IMR-90 (cell line): ENCODE measurements around the gene TPD52L2. TPM values are rescaled to one million over a fixed set of nuclear protein-coding genes. Genes with fewer than 3 reads are reported as not detected.

ENCODE experiments used
- ATAC-seq: fragments of 200-7000 bp; cut with Tn5 transposase; 2 replicates; pipeline ENCODE4 v1.9.1; 2020; ENCODE audit warnings: low read depth, mild to moderate bottlenecking, moderate library complexity
- BruUV-seq: library from RNA; stranded (reverse); fragments of 400-500 nt; replicated peaks from 2 replicates; lab custom pipeline; 2021; lab: Mats Ljungman, UMichigan
- CTCF ChIA-PET: fragments of 300-600 bp; formaldehyde crosslinking; extraction: SDS; loops from one replicate; lab custom pipeline; 2021; ENCODE audit warnings: antibody characterized with exemption; lab: Yijun Ruan, JAX
- POLR2A ChIA-PET: fragments of 300-600 bp; sonication (Branson Sonifier 250); formaldehyde crosslinking; loops from one replicate; lab custom pipeline; 2022; ENCODE audit warnings: antibody characterized with exemption; ENCODE audit not compliant: unreplicated experiment; lab: Charles Lee
- DNase-seq: peaks from one replicate; pipeline ENCODE4 v3.0.0; 2013
- H2AFZ ChIP-seq: replicated peaks from 2 replicates; pipeline ENCODE3; 2013; ENCODE audit warnings: low read length, mild to moderate bottlenecking; ENCODE audit not compliant: poor library complexity
- H2AK5ac ChIP-seq: 2 replicates; pipeline ENCODE4 v1.6.1; 2013; ENCODE audit warnings: low read depth, low read length, inconsistent platforms
- H2AK9ac ChIP-seq: replicated peaks from 2 replicates; pipeline ENCODE3; 2013; ENCODE audit warnings: mild to moderate bottlenecking, low read depth, low read length, moderate library complexity; ENCODE audit not compliant: poor library complexity
- H2BK120ac ChIP-seq: 2 replicates; pipeline ENCODE4 v1.6.1; 2013; ENCODE audit warnings: low read depth, low read length, inconsistent platforms
- H2BK15ac ChIP-seq: 3 replicates; pipeline ENCODE4 v1.6.1; 2013; ENCODE audit warnings: low read depth, low read length, inconsistent platforms
- H2BK20ac ChIP-seq: 2 replicates; pipeline ENCODE4 v1.6.1; 2013; ENCODE audit warnings: low read depth, mild to moderate bottlenecking, inconsistent platforms, low read length, moderate library complexity
- H2BK5ac ChIP-seq: 2 replicates; pipeline ENCODE4 v1.6.1; 2013; ENCODE audit warnings: mild to moderate bottlenecking, low read depth, low read length, inconsistent platforms; ENCODE audit not compliant: poor library complexity, severe bottlenecking
- H3K14ac ChIP-seq: replicated peaks from 2 replicates; pipeline ENCODE4 v1.6.1; 2013; ENCODE audit warnings: low read depth, low read length, inconsistent platforms
- H3K18ac ChIP-seq: 2 replicates; pipeline ENCODE4 v1.6.1; 2013; ENCODE audit warnings: low read depth, low read length, control low read depth
- H3K23ac ChIP-seq: 2 replicates; pipeline ENCODE4 v1.6.1; 2013; ENCODE audit warnings: low read depth, low read length, inconsistent platforms
- H3K27ac ChIP-seq: 2 replicates; pipeline ENCODE4 v1.5.1; 2013; ENCODE audit warnings: mild to moderate bottlenecking, control low read depth, low read length; ENCODE audit not compliant: insufficient read depth
- H3K27me3 ChIP-seq: 2 replicates; pipeline ENCODE4 v1.6.1; 2013; ENCODE audit warnings: low read length; ENCODE audit not compliant: control insufficient read depth, insufficient read depth
- H3K36me3 ChIP-seq: 2 replicates; pipeline ENCODE4 v1.6.1; 2013; ENCODE audit warnings: low read length, mixed read lengths; ENCODE audit not compliant: control insufficient read depth, insufficient read depth
- H3K4ac ChIP-seq: 2 replicates; pipeline ENCODE4 v1.6.1; 2013; ENCODE audit warnings: low read depth, low read length, inconsistent platforms
- H3K4me1 ChIP-seq: 2 replicates; pipeline ENCODE4 v1.6.1; 2013; ENCODE audit warnings: low read length, mixed read lengths; ENCODE audit not compliant: control insufficient read depth, insufficient read depth
- H3K4me2 ChIP-seq: 2 replicates; pipeline ENCODE4 v1.6.1; 2013; ENCODE audit warnings: low read depth, mild to moderate bottlenecking, control low read depth, low read length, moderate library complexity
- H3K4me3 ChIP-seq: 2 replicates; pipeline ENCODE4 v1.5.1; 2013; ENCODE audit warnings: low read depth, mild to moderate bottlenecking, control low read depth, low read length, moderate library complexity; ENCODE audit not compliant: insufficient read depth
- H3K56ac ChIP-seq: 2 replicates; pipeline ENCODE4 v1.6.1; 2013; ENCODE audit warnings: low read length, inconsistent platforms; ENCODE audit not compliant: insufficient read depth; ENCODE audit errors: extremely low read depth
- H3K79me1 ChIP-seq, 2 experiments: 2 replicates each; pipeline ENCODE4 v1.6.1; 2013; ENCODE audit warnings: low read length in 2 of 2, inconsistent platforms in 1 of 2, low read depth in 1 of 2
- H3K9ac ChIP-seq: 2 replicates; pipeline ENCODE4 v1.6.1; 2013; ENCODE audit warnings: low read depth, low read length, control low read depth
- H3K9me1 ChIP-seq: 2 replicates; pipeline ENCODE4 v1.6.1; 2013; ENCODE audit warnings: low read length, inconsistent platforms; ENCODE audit not compliant: insufficient read depth
- H3K9me3 ChIP-seq: 2 replicates; pipeline ENCODE4 v1.6.1; 2013; ENCODE audit warnings: low read length; ENCODE audit not compliant: control insufficient read depth, insufficient read depth
- H4K20me1 ChIP-seq: 2 replicates; pipeline ENCODE4 v1.6.1; 2013; ENCODE audit warnings: low read length, inconsistent platforms; ENCODE audit not compliant: insufficient read depth
- H4K5ac ChIP-seq: 2 replicates; pipeline ENCODE4 v1.6.1; 2013; ENCODE audit warnings: mild to moderate bottlenecking, low read depth, low read length, control low read depth
- H4K8ac ChIP-seq, 2 experiments: 2 replicates each; pipeline ENCODE4 v1.6.1; 2013; ENCODE audit warnings: low read depth in 2 of 2, low read length in 2 of 2, control low read depth in 1 of 2, inconsistent platforms in 1 of 2
- H4K91ac ChIP-seq: 2 replicates; pipeline ENCODE4 v1.6.1; 2013; ENCODE audit warnings: low read depth, low read length, inconsistent platforms; ENCODE audit not compliant: insufficient read depth
- BHLHE40 ChIP-seq: fragments of 150-350 bp; IDR thresholded peaks from 2 replicates; pipeline ENCODE4 v1.6.1; 2016; ENCODE audit warnings: mild to moderate bottlenecking, low read depth, low read length
- CEBPB ChIP-seq: IDR thresholded peaks from 2 replicates; pipeline ENCODE4 v1.6.1; 2012; ENCODE audit warnings: low read depth, low read length, improper control_type of control experiment
- CHD1 ChIP-seq: IDR thresholded peaks from 2 replicates; pipeline ENCODE4 v1.6.1; 2012; ENCODE audit warnings: low read depth, low read length, improper control_type of control experiment
- CTCF ChIP-seq: conservative IDR thresholded peaks from 2 replicates; pipeline ENCODE4 v1.5.1; 2012; ENCODE audit warnings: mild to moderate bottlenecking, low read depth, low read length, improper control_type of control experiment
- ELK1 ChIP-seq: fragments of 150-350 bp; IDR thresholded peaks from 2 replicates; pipeline ENCODE4 v1.6.1; 2016; ENCODE audit warnings: low read depth, mild to moderate bottlenecking, low read length, moderate library complexity, borderline replicate concordance
- FOS ChIP-seq: fragments of 150-350 bp; IDR thresholded peaks from 2 replicates; pipeline ENCODE4 v1.6.1; 2016; ENCODE audit warnings: low read depth, low read length
- MAFK ChIP-seq: IDR thresholded peaks from 2 replicates; pipeline ENCODE4 v1.6.1; 2012; ENCODE audit warnings: low read depth, low read length, improper control_type of control experiment
- NFE2L2 ChIP-seq: fragments of 150-350 bp; IDR thresholded peaks from 2 replicates; pipeline ENCODE4 v1.6.1; 2016; ENCODE audit warnings: low read depth, mild to moderate bottlenecking, low read length
- POLR2A ChIP-seq: IDR thresholded peaks from 2 replicates; pipeline ENCODE4 v1.6.1; 2012; ENCODE audit warnings: mild to moderate bottlenecking, low read depth, low read length
- RFX5 ChIP-seq: IDR thresholded peaks from 2 replicates; pipeline ENCODE4 v1.8.0; 2012; ENCODE audit warnings: low read depth, mild to moderate bottlenecking, low read length, moderate library complexity
- SMC3 ChIP-seq: fragments of 150-350 bp; IDR thresholded peaks from 2 replicates; pipeline ENCODE4 v1.6.1; 2016; ENCODE audit warnings: low read depth, mild to moderate bottlenecking, antibody characterized with exemption, low read length, moderate library complexity
- WGBS, 2 experiments: methylation state at CpG; one replicate each; pipeline versions ENCODE4 v1.1.5 to v1.1.7; 2013; ENCODE audit warnings: missing lambda C conversion rate in 2 of 2; ENCODE audit not compliant: insufficient read length in 1 of 2; ENCODE audit errors: extremely low coverage in 2 of 2; 5-methylcytosine and 5-hydroxymethylcytosine counted together
- dilution Hi-C: fragments of 300-500 bp; cut with HindIII; formaldehyde crosslinking; loops from one replicate; pipeline ENCODE4 v1.14.3; 2018; ENCODE audit warnings: low sequenced_read_pairs; ENCODE audit not compliant: unreplicated experiment
- in situ Hi-C: fragments of 300-500 bp; cut with MboI; formaldehyde crosslinking; loops from 3 replicates; pipeline ENCODE4 v1.14.3; 2019; ENCODE audit warnings: low sequenced_read_pairs, inconsistent platforms, mixed read lengths
- intact Hi-C: fragments of 100-400 bp; cut with micrococcal nuclease; formaldehyde crosslinking; loops from 2 replicates; pipeline ENCODE4 v1.10.0; 2022
- polyA plus RNA-seq, 3 experiments: library from polyadenylated mRNA; depleted of rRNA; stranded (reverse); fragments of >200 nt; gene quantifications; 2 replicates each; pipeline ENCODE4 v1.2.3, GENCODE V29; 2012; ENCODE audit warnings: low replicate concordance in 1 of 3
- total RNA-seq: library from RNA; depleted of rRNA; stranded (reverse); fragments of >200 nt; gene quantifications from 2 replicates; pipeline ENCODE4 v1.2.3, GENCODE V29; 2012
- TF ChIP-seq, protein P1 (sequence below): fragments of 150-350 bp; IDR thresholded peaks from 2 replicates; pipeline ENCODE4 v1.6.1; 2017; ENCODE audit warnings: mild to moderate bottlenecking, antibody characterized with exemption, low read length, low read depth

Gene TPD52L2
- total and polyA plus RNA-seq, 2 of the 4 experiments (the other 2 are of a cell fraction) = 113 to 189 TPM

DNA sequence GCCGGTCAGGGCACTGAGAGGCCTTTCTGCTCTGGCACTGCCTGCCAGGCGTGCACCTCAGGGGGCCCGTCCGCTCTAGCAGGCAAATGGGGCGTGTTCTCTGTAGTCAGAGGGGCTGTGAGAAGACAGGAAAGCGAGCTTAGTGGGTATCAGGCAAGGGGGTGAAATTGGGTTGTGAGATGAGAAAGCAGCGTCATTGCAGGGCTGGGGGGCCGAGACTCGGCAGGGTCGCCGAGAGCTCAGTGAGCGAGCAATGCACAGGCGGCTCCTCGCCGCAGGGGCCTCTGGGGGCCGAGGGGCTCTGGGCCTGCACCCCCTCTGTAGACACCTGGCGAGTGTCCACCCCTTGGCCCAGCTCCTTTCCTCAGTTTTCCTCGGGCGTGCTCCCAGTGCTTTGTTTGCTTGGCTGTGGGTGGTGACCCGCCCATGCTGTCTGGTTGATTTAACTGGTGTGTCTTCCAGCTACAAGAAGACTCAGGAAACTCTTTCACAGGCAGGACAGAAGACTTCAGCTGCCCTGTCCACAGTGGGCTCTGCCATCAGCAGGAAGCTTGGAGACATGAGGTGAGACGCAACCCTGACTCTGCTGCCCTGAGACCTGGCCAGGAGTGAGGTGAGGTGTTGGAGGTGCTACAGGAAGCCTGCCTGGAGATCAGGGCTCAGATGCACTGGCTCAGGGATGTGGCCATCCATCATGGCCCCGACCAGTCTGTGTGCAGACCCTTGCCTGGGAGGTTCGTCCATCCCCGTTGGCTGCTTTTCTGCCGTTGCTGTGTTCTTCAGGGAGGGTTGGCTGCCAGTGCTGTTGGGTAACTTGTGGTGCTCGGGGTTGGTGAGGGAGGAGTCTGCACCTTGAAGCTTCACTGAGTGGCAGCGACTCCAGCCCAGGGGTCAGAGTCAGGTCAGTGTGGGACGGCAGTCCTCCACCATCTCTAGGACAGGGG lies 17.5 kb downstream of the TPD52L2 start:
- 98% methylated on average over 10 of the region's 28 CpGs; no CpG with 5 or more reads in 1 of the 2 experiments for WGBS, 2 experiments
- Histone ChIP-seq H3K4me3 (no peak overlapping the region), H2BK15ac (no peak overlapping the region), H3K23ac (no peak overlapping the region), H2AK9ac (peak overlapping the region; percentile 72), H3K27me3 (no peaks in the 10 kb centered on the region), H3K27ac (no peak overlapping the region), H2AFZ (no peak overlapping the region), H2BK120ac (no peak overlapping the region), H2AK5ac (no peak overlapping the region), H4K8ac (no peak overlapping the region), H3K56ac (no peak overlapping the region), H3K4me2 (no peak overlapping the region), H3K36me3 (peaks cover 72% of the 10 kb centered on the region), H3K4ac (no peak overlapping the region), H3K18ac (no peak overlapping the region), H2BK5ac (no peak overlapping the region), H4K91ac (no peak overlapping the region), H4K20me1 (peaks cover 79% of the 10 kb centered on the region), H2BK20ac (no peak overlapping the region), H3K9me1 (no peaks in the 10 kb centered on the region), H3K9ac (no peak overlapping the region), H3K14ac (no peak overlapping the region), H3K4me1 (no peaks in the 10 kb centered on the region), H3K9me3 (no peaks in the 10 kb centered on the region), H3K79me1 (peaks cover 17 to 71% of the 10 kb centered on the region in 2 experiments), H4K5ac (no peak overlapping the region)
- dilution Hi-C loops (no loop called here), intact Hi-C loops (no loop called here), in situ Hi-C loops (no loop called here)
- no TSS peak for BruUV-seq
- no peak for DNase-seq
- TF ChIP-seq CTCF (no peak), SMC3 (no peak), MAFK (no peak), RFX5 (no peak), ELK1 (no peak), CEBPB (no peak), CHD1 (no peak), FOS (no peak), POLR2A (no peak), BHLHE40 (no peak), NFE2L2 (no peak)
- TF ChIP-seq, protein P1, sequence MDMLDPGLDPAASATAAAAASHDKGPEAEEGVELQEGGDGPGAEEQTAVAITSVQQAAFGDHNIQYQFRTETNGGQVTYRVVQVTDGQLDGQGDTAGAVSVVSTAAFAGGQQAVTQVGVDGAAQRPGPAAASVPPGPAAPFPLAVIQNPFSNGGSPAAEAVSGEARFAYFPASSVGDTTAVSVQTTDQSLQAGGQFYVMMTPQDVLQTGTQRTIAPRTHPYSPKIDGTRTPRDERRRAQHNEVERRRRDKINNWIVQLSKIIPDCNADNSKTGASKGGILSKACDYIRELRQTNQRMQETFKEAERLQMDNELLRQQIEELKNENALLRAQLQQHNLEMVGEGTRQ = no peak
- ChIA-PET CTCF (no interaction called here), POLR2A (interaction anchor here (0.6 kb wide), 1 partner anchor 17 kb away, joined by 4 read pairs; no protein-coding TSS in a partner anchor)
- no peak for ATAC-seq
